IMR-90 (cell line): ENCODE results near the gene MTCL1. TPM values are rescaled to one million over a fixed set of nuclear protein-coding genes. Genes with fewer than 3 reads are reported as not detected.

Source experiments
- ATAC-seq: fragments of 200-7000 bp; cut with Tn5 transposase; 2 replicates; pipeline ENCODE4 v1.9.1; 2020; ENCODE audit warnings: low read depth, mild to moderate bottlenecking, moderate library complexity
- BruUV-seq: library from RNA; stranded (reverse); fragments of 400-500 nt; replicated peaks from 2 replicates; lab custom pipeline; 2021; lab: Mats Ljungman, UMichigan
- CTCF ChIA-PET: fragments of 300-600 bp; formaldehyde crosslinking; extraction: SDS; loops from one replicate; lab custom pipeline; 2021; ENCODE audit warnings: antibody characterized with exemption; lab: Yijun Ruan, JAX
- POLR2A ChIA-PET: fragments of 300-600 bp; sonication (Branson Sonifier 250); formaldehyde crosslinking; loops from one replicate; lab custom pipeline; 2022; ENCODE audit warnings: antibody characterized with exemption; ENCODE audit not compliant: unreplicated experiment; lab: Charles Lee
- DNase-seq: peaks from one replicate; pipeline ENCODE4 v3.0.0; 2013
- H2AFZ ChIP-seq: replicated peaks from 2 replicates; pipeline ENCODE3; 2013; ENCODE audit warnings: low read length, mild to moderate bottlenecking; ENCODE audit not compliant: poor library complexity
- H2AK5ac ChIP-seq: 2 replicates; pipeline ENCODE4 v1.6.1; 2013; ENCODE audit warnings: low read depth, low read length, inconsistent platforms
- H2AK9ac ChIP-seq: replicated peaks from 2 replicates; pipeline ENCODE3; 2013; ENCODE audit warnings: mild to moderate bottlenecking, low read depth, low read length, moderate library complexity; ENCODE audit not compliant: poor library complexity
- H2BK120ac ChIP-seq: 2 replicates; pipeline ENCODE4 v1.6.1; 2013; ENCODE audit warnings: low read depth, low read length, inconsistent platforms
- H2BK15ac ChIP-seq: 3 replicates; pipeline ENCODE4 v1.6.1; 2013; ENCODE audit warnings: low read depth, low read length, inconsistent platforms
- H2BK20ac ChIP-seq: 2 replicates; pipeline ENCODE4 v1.6.1; 2013; ENCODE audit warnings: low read depth, mild to moderate bottlenecking, inconsistent platforms, low read length, moderate library complexity
- H2BK5ac ChIP-seq: 2 replicates; pipeline ENCODE4 v1.6.1; 2013; ENCODE audit warnings: mild to moderate bottlenecking, low read depth, low read length, inconsistent platforms; ENCODE audit not compliant: poor library complexity, severe bottlenecking
- H3K14ac ChIP-seq: replicated peaks from 2 replicates; pipeline ENCODE4 v1.6.1; 2013; ENCODE audit warnings: low read depth, low read length, inconsistent platforms
- H3K18ac ChIP-seq: 2 replicates; pipeline ENCODE4 v1.6.1; 2013; ENCODE audit warnings: low read depth, low read length, control low read depth
- H3K23ac ChIP-seq: 2 replicates; pipeline ENCODE4 v1.6.1; 2013; ENCODE audit warnings: low read depth, low read length, inconsistent platforms
- H3K27ac ChIP-seq: 2 replicates; pipeline ENCODE4 v1.5.1; 2013; ENCODE audit warnings: mild to moderate bottlenecking, control low read depth, low read length; ENCODE audit not compliant: insufficient read depth
- H3K27me3 ChIP-seq: 2 replicates; pipeline ENCODE4 v1.6.1; 2013; ENCODE audit warnings: low read length; ENCODE audit not compliant: control insufficient read depth, insufficient read depth
- H3K36me3 ChIP-seq: 2 replicates; pipeline ENCODE4 v1.6.1; 2013; ENCODE audit warnings: low read length, mixed read lengths; ENCODE audit not compliant: control insufficient read depth, insufficient read depth
- H3K4ac ChIP-seq: 2 replicates; pipeline ENCODE4 v1.6.1; 2013; ENCODE audit warnings: low read depth, low read length, inconsistent platforms
- H3K4me1 ChIP-seq: 2 replicates; pipeline ENCODE4 v1.6.1; 2013; ENCODE audit warnings: low read length, mixed read lengths; ENCODE audit not compliant: control insufficient read depth, insufficient read depth
- H3K4me2 ChIP-seq: 2 replicates; pipeline ENCODE4 v1.6.1; 2013; ENCODE audit warnings: low read depth, mild to moderate bottlenecking, control low read depth, low read length, moderate library complexity
- H3K4me3 ChIP-seq: 2 replicates; pipeline ENCODE4 v1.5.1; 2013; ENCODE audit warnings: low read depth, mild to moderate bottlenecking, control low read depth, low read length, moderate library complexity; ENCODE audit not compliant: insufficient read depth
- H3K56ac ChIP-seq: 2 replicates; pipeline ENCODE4 v1.6.1; 2013; ENCODE audit warnings: low read length, inconsistent platforms; ENCODE audit not compliant: insufficient read depth; ENCODE audit errors: extremely low read depth
- H3K79me1 ChIP-seq, 2 experiments: 2 replicates each; pipeline ENCODE4 v1.6.1; 2013; ENCODE audit warnings: low read length in 2 of 2, inconsistent platforms in 1 of 2, low read depth in 1 of 2
- H3K9ac ChIP-seq: 2 replicates; pipeline ENCODE4 v1.6.1; 2013; ENCODE audit warnings: low read depth, low read length, control low read depth
- H3K9me1 ChIP-seq: 2 replicates; pipeline ENCODE4 v1.6.1; 2013; ENCODE audit warnings: low read length, inconsistent platforms; ENCODE audit not compliant: insufficient read depth
- H3K9me3 ChIP-seq: 2 replicates; pipeline ENCODE4 v1.6.1; 2013; ENCODE audit warnings: low read length; ENCODE audit not compliant: control insufficient read depth, insufficient read depth
- H4K20me1 ChIP-seq: 2 replicates; pipeline ENCODE4 v1.6.1; 2013; ENCODE audit warnings: low read length, inconsistent platforms; ENCODE audit not compliant: insufficient read depth
- H4K5ac ChIP-seq: 2 replicates; pipeline ENCODE4 v1.6.1; 2013; ENCODE audit warnings: mild to moderate bottlenecking, low read depth, low read length, control low read depth
- H4K8ac ChIP-seq, 2 experiments: 2 replicates each; pipeline ENCODE4 v1.6.1; 2013; ENCODE audit warnings: low read depth in 2 of 2, low read length in 2 of 2, control low read depth in 1 of 2, inconsistent platforms in 1 of 2
- H4K91ac ChIP-seq: 2 replicates; pipeline ENCODE4 v1.6.1; 2013; ENCODE audit warnings: low read depth, low read length, inconsistent platforms; ENCODE audit not compliant: insufficient read depth
- BHLHE40 ChIP-seq: fragments of 150-350 bp; IDR thresholded peaks from 2 replicates; pipeline ENCODE4 v1.6.1; 2016; ENCODE audit warnings: mild to moderate bottlenecking, low read depth, low read length
- CEBPB ChIP-seq: IDR thresholded peaks from 2 replicates; pipeline ENCODE4 v1.6.1; 2012; ENCODE audit warnings: low read depth, low read length, improper control_type of control experiment
- CHD1 ChIP-seq: IDR thresholded peaks from 2 replicates; pipeline ENCODE4 v1.6.1; 2012; ENCODE audit warnings: low read depth, low read length, improper control_type of control experiment
- CTCF ChIP-seq: conservative IDR thresholded peaks from 2 replicates; pipeline ENCODE4 v1.5.1; 2012; ENCODE audit warnings: mild to moderate bottlenecking, low read depth, low read length, improper control_type of control experiment
- ELK1 ChIP-seq: fragments of 150-350 bp; IDR thresholded peaks from 2 replicates; pipeline ENCODE4 v1.6.1; 2016; ENCODE audit warnings: low read depth, mild to moderate bottlenecking, low read length, moderate library complexity, borderline replicate concordance
- FOS ChIP-seq: fragments of 150-350 bp; IDR thresholded peaks from 2 replicates; pipeline ENCODE4 v1.6.1; 2016; ENCODE audit warnings: low read depth, low read length
- MAFK ChIP-seq: IDR thresholded peaks from 2 replicates; pipeline ENCODE4 v1.6.1; 2012; ENCODE audit warnings: low read depth, low read length, improper control_type of control experiment
- MAZ ChIP-seq: IDR thresholded peaks from 2 replicates; pipeline ENCODE4 v1.6.1; 2012; ENCODE audit warnings: low read depth, mild to moderate bottlenecking, low read length, improper control_type of control experiment, moderate library complexity, borderline replicate concordance
- MXI1 ChIP-seq: IDR thresholded peaks from 2 replicates; pipeline ENCODE4 v1.6.1; 2012; ENCODE audit warnings: low read depth, mild to moderate bottlenecking, low read length, moderate library complexity, borderline replicate concordance
- NFE2L2 ChIP-seq: fragments of 150-350 bp; IDR thresholded peaks from 2 replicates; pipeline ENCODE4 v1.6.1; 2016; ENCODE audit warnings: low read depth, mild to moderate bottlenecking, low read length
- POLR2A ChIP-seq: IDR thresholded peaks from 2 replicates; pipeline ENCODE4 v1.6.1; 2012; ENCODE audit warnings: mild to moderate bottlenecking, low read depth, low read length
- RAD21 ChIP-seq: IDR thresholded peaks from 2 replicates; pipeline ENCODE4 v1.6.1; 2012; ENCODE audit warnings: low read length, improper control_type of control experiment
- RCOR1 ChIP-seq: IDR thresholded peaks from 2 replicates; pipeline ENCODE4 v1.6.1; 2012; ENCODE audit warnings: mild to moderate bottlenecking, low read length, improper control_type of control experiment; ENCODE audit not compliant: insufficient replicate concordance
- RFX5 ChIP-seq: IDR thresholded peaks from 2 replicates; pipeline ENCODE4 v1.8.0; 2012; ENCODE audit warnings: low read depth, mild to moderate bottlenecking, low read length, moderate library complexity
- SMC3 ChIP-seq: fragments of 150-350 bp; IDR thresholded peaks from 2 replicates; pipeline ENCODE4 v1.6.1; 2016; ENCODE audit warnings: low read depth, mild to moderate bottlenecking, antibody characterized with exemption, low read length, moderate library complexity
- USF2 ChIP-seq: fragments of 150-350 bp; IDR thresholded peaks from 2 replicates; pipeline ENCODE4 v1.6.1; 2017; ENCODE audit warnings: mild to moderate bottlenecking, antibody characterized with exemption, low read length, low read depth
- WGBS, 2 experiments: methylation state at CpG; one replicate each; pipeline versions ENCODE4 v1.1.5 to v1.1.7; 2013; ENCODE audit warnings: missing lambda C conversion rate in 2 of 2; ENCODE audit not compliant: insufficient read length in 1 of 2; ENCODE audit errors: extremely low coverage in 2 of 2; 5-methylcytosine and 5-hydroxymethylcytosine counted together
- dilution Hi-C: fragments of 300-500 bp; cut with HindIII; formaldehyde crosslinking; loops from one replicate; pipeline ENCODE4 v1.14.3; 2018; ENCODE audit warnings: low sequenced_read_pairs; ENCODE audit not compliant: unreplicated experiment
- in situ Hi-C: fragments of 300-500 bp; cut with MboI; formaldehyde crosslinking; loops from 3 replicates; pipeline ENCODE4 v1.14.3; 2019; ENCODE audit warnings: low sequenced_read_pairs, inconsistent platforms, mixed read lengths
- intact Hi-C: fragments of 100-400 bp; cut with micrococcal nuclease; formaldehyde crosslinking; loops from 2 replicates; pipeline ENCODE4 v1.10.0; 2022
- polyA plus RNA-seq, 3 experiments: library from polyadenylated mRNA; depleted of rRNA; stranded (reverse); fragments of >200 nt; gene quantifications; 2 replicates each; pipeline ENCODE4 v1.2.3, GENCODE V29; 2012; ENCODE audit warnings: low replicate concordance in 1 of 3
- total RNA-seq: library from RNA; depleted of rRNA; stranded (reverse); fragments of >200 nt; gene quantifications from 2 replicates; pipeline ENCODE4 v1.2.3, GENCODE V29; 2012

The MTCL1 gene
- total and polyA plus RNA-seq, 2 of the 4 experiments (the other 2 are of a cell fraction): 29.0 to 45.3 TPM

GRCh38 chr18:8695932-8696517 lies 9.3 kb upstream of the MTCL1 start:
- Histone ChIP-seq H3K4me1 (peaks cover 4% of the 10 kb centered on the region), H4K91ac (no peak overlapping the region), H3K23ac (no peak overlapping the region), H4K8ac (no peak overlapping the region), H3K18ac (no peak overlapping the region), H3K9me1 (peaks cover 3% of the 10 kb centered on the region; the same call in 1 of the 2 replicates), H3K14ac (no peak overlapping the region), H2BK120ac (no peak overlapping the region), H3K4me3 (no peak overlapping the region), H2BK5ac (no peak overlapping the region), H2AK5ac (no peak overlapping the region), H3K79me1 (peaks cover 0 to 7% of the 10 kb centered on the region in 2 experiments; a peak in 1 of 4 replicates), H3K9ac (no peak overlapping the region), H2BK20ac (no peak overlapping the region), H3K9me3 (no peaks in the 10 kb centered on the region), H3K36me3 (no peaks in the 10 kb centered on the region), H3K27ac (no peak overlapping the region), H4K20me1 (no peaks in the 10 kb centered on the region), H2BK15ac (no peak overlapping the region), H3K4me2 (no peak overlapping the region), H3K4ac (no peak overlapping the region), H3K27me3 (no peaks in the 10 kb centered on the region), H2AK9ac (no peak overlapping the region), H3K56ac (no peak overlapping the region), H2AFZ (no peak overlapping the region), H4K5ac (no peak overlapping the region)
- in situ Hi-C loops: no loop called here
- POLR2A ChIA-PET: interaction anchor here (0.6 kb wide), 1 partner anchor 8 kb away, joined by 22 read pairs; no protein-coding TSS in a partner anchor
- intact Hi-C loops: loop anchor here (1.0 kb wide), 2 partner anchors 292 to 359 kb away; no protein-coding TSS in a partner anchor
- no TSS peak for BruUV-seq
- WGBS, 2 experiments: no CpG with 5 or more reads among the region's 3 CpGs
- CTCF ChIA-PET: interaction anchor here (0.7 to 1.0 kb wide), 3 partner anchors 13 to 320 kb away, joined by 3 to 6 read pairs (median 4); no protein-coding TSS in a partner anchor
- DNase-seq (no peak), ATAC-seq (no peak)
- dilution Hi-C loops: loop anchor here (25.0 kb wide), 1 partner anchor 291 kb away; no protein-coding TSS in a partner anchor
- no peak for TF ChIP-seq RAD21
- no peak for TF ChIP-seq USF2
- no peak for TF ChIP-seq POLR2A
- TF ChIP-seq RFX5: no peak
- TF ChIP-seq ELK1: no peak
- TF ChIP-seq BHLHE40: no peak
- no peak for TF ChIP-seq CTCF
- TF ChIP-seq MAFK: no peak
- no peak for TF ChIP-seq CHD1
- TF ChIP-seq NFE2L2: no peak
- no peak for TF ChIP-seq MXI1
- TF ChIP-seq SMC3: no peak
- TF ChIP-seq MAZ: no peak
- TF ChIP-seq CEBPB: no peak
- TF ChIP-seq RCOR1: no peak
- TF ChIP-seq FOS: no peak
